GM23338 (cell line): ENCODE results near the gene LRMDA. TPM values are rescaled to one million over a fixed set of nuclear protein-coding genes. Genes with fewer than 3 reads are reported as not detected.

ENCODE experiments used
- ATAC-seq: fragments of 200-7000 bp; cut with Tn5 transposase; 3 replicates; pipeline ENCODE4 v1.9.1; 2020
- DNase-seq: peaks from one replicate; pipeline ENCODE4 v3.0.0-alpha.2; 2015; ENCODE audit warnings: low spot score
- H2AFZ ChIP-seq: fragments of 200-600 bp; sonication (generic); 2 replicates; pipeline ENCODE4 v1.8.0; 2016; ENCODE audit warnings: antibody characterized with exemption, mild to moderate bottlenecking, moderate library complexity
- H3F3A ChIP-seq: fragments of 200-600 bp; sonication (generic); replicated peaks from 2 replicates; pipeline ENCODE4 v1.8.0; 2017; ENCODE audit warnings: antibody characterized with exemption, mixed run types, low read depth
- H3K27ac ChIP-seq: fragments of 200-600 bp; sonication (generic); 2 replicates; pipeline ENCODE4 v1.6.1; 2016; ENCODE audit warnings: low read depth
- H3K27me3 ChIP-seq: fragments of 200-600 bp; sonication (generic); 2 replicates; pipeline ENCODE4 v1.8.0; 2016; ENCODE audit warnings: mild to moderate bottlenecking, mixed run types, moderate library complexity; ENCODE audit not compliant: insufficient read depth
- H3K36me3 ChIP-seq: fragments of 200-600 bp; sonication (generic); 2 replicates; pipeline ENCODE4 v1.8.0; 2016; ENCODE audit warnings: mild to moderate bottlenecking; ENCODE audit not compliant: insufficient read depth
- H3K4me1 ChIP-seq: fragments of 200-600 bp; sonication (generic); 2 replicates; pipeline ENCODE4 v1.8.0; 2016; ENCODE audit warnings: mild to moderate bottlenecking, moderate library complexity; ENCODE audit not compliant: insufficient read depth
- H3K4me2 ChIP-seq: fragments of 200-600 bp; sonication (generic); 2 replicates; pipeline ENCODE4 v1.7.1; 2017; ENCODE audit warnings: mixed run types
- H3K4me3 ChIP-seq: fragments of 200-600 bp; sonication (generic); 2 replicates; pipeline ENCODE4 v1.6.1; 2016; ENCODE audit warnings: mixed run types
- H3K79me2 ChIP-seq: fragments of 200-600 bp; sonication (generic); replicated peaks from 2 replicates; pipeline ENCODE4 v1.8.0; 2017; ENCODE audit warnings: mild to moderate bottlenecking; ENCODE audit not compliant: insufficient read depth
- H3K9me2 ChIP-seq: fragments of 200-600 bp; sonication (generic); 2 replicates; pipeline ENCODE4 v1.8.0; 2017; ENCODE audit not compliant: insufficient read depth
- H4K20me1 ChIP-seq: fragments of 200-600 bp; sonication (generic); replicated peaks from 2 replicates; pipeline ENCODE4 v1.8.0; 2017; ENCODE audit warnings: mild to moderate bottlenecking; ENCODE audit not compliant: insufficient read depth
- H3K27ac Mint-ChIP-seq: 2 replicates; pipeline ENCODE4 v1.8.0; 2020; ENCODE audit warnings: inconsistent platforms, mild to moderate bottlenecking, moderate library complexity, mixed read lengths
- H3K27me3 Mint-ChIP-seq: 3 replicates; pipeline ENCODE4 v1.8.0; 2022; ENCODE audit warnings: low read depth, mild to moderate bottlenecking, moderate library complexity, mixed read lengths, inconsistent platforms; ENCODE audit not compliant: insufficient read depth, poor library complexity
- H3K36me3 Mint-ChIP-seq: 3 replicates; pipeline ENCODE4 v1.8.0; 2021; ENCODE audit warnings: low read depth, mild to moderate bottlenecking, inconsistent platforms, moderate library complexity, mixed read lengths
- H3K4me1 Mint-ChIP-seq: 3 replicates; pipeline ENCODE4 v1.8.0; 2020; ENCODE audit warnings: mild to moderate bottlenecking, inconsistent platforms, mixed read lengths
- H3K4me3 Mint-ChIP-seq: 3 replicates; pipeline ENCODE4 v1.8.0; 2021; ENCODE audit warnings: moderate library complexity, mild to moderate bottlenecking, inconsistent platforms, mixed read lengths
- H3K9me3 Mint-ChIP-seq: 3 replicates; pipeline ENCODE4 v1.8.0; 2020; ENCODE audit warnings: moderate library complexity, mild to moderate bottlenecking, inconsistent platforms, mixed read lengths
- CREB1 ChIP-seq: fragments of 250-450 bp; sonication (Bioruptor Pico); IDR thresholded peaks from 2 replicates; pipeline ENCODE4 v1.5.0; 2020; ENCODE audit warnings: low read depth, mild to moderate bottlenecking, moderate library complexity
- CTCF ChIP-seq, 2 experiments: fragments of 200-600 bp in 1 of 2; sonication (generic) in 1 of 2; conservative IDR thresholded peaks; 2 replicates each; pipeline versions ENCODE4 v1.5.1 to v1.6.1; 2016 to 2017; ENCODE audit warnings: antibody characterized with exemption in 2 of 2, low read depth in 2 of 2, mild to moderate bottlenecking in 2 of 2, moderate library complexity in 1 of 2
- EZH2 ChIP-seq: fragments of 200-600 bp; sonication (generic); IDR thresholded peaks from one replicate; pipeline ENCODE4 v1.8.0; 2017; ENCODE audit warnings: antibody characterized with exemption, mild to moderate bottlenecking, low read depth; ENCODE audit not compliant: unreplicated experiment
- EZH2phosphoT487 ChIP-seq: fragments of 200-600 bp; sonication (generic); IDR thresholded peaks from one replicate; pipeline ENCODE4 v1.8.1; 2018; ENCODE audit warnings: antibody characterized with exemption; ENCODE audit not compliant: unreplicated experiment
- JUNB ChIP-seq: IDR thresholded peaks from one replicate; pipeline ENCODE4 v1.6.1; 2016; ENCODE audit warnings: antibody characterized with exemption; ENCODE audit not compliant: unreplicated experiment
- POLR2AphosphoS5 ChIP-seq: IDR thresholded peaks from 2 replicates; pipeline ENCODE4 v1.6.1; 2016; ENCODE audit warnings: antibody characterized with exemption, low read depth
- STAT1 ChIP-seq: IDR thresholded peaks from one replicate; pipeline ENCODE4 v1.6.1; 2016; ENCODE audit warnings: antibody characterized with exemption; ENCODE audit not compliant: unreplicated experiment
- ZNF462 ChIP-seq: fragments of 250-450 bp; sonication (Bioruptor Pico); IDR thresholded peaks from 2 replicates; pipeline ENCODE4 v1.5.0; 2020; ENCODE audit warnings: mild to moderate bottlenecking, moderate library complexity
- polyA plus RNA-seq: library from polyadenylated mRNA; unstranded; fragments of >200 nt; fragmentation: Nextera tagmentation; extraction: Ambion mirVana; gene quantifications from 2 replicates; pipeline ENCODE4 v1.2.1, GENCODE V29; 2016
- total RNA-seq: library from RNA; depleted of rRNA; stranded (reverse); fragments of >200 nt; shearing (Covaris generic); gene quantifications from 2 replicates; pipeline ENCODE4 v1.2.3, GENCODE V29; 2014

LRMDA gene
- total and polyA plus RNA-seq, 2 experiments from 2014 or later = 0.90 to 1.8 TPM

- TF ChIP-seq ZNF462 = no peak
These were observed 680.0 kb downstream of the LRMDA start (continued) for GRCh38 chr10:76111404-76111803.

- Histone ChIP-seq H3K4me2 (peak overlapping the region; percentile 62), H3K4me1 (peaks cover 14% of the 10 kb centered on the region), H2AFZ (peak overlapping the region; percentile 97), H3K79me2 (no peaks in the 10 kb centered on the region), H3K4me3 (peak overlapping the region; percentile 43), H3K9me2 (peaks cover 7% of the 10 kb centered on the region), H3F3A (no peaks in the 10 kb centered on the region), H3K27me3 (peaks cover 18% of the 10 kb centered on the region; the same call in 1 of the 2 replicates), H3K36me3 (no peaks in the 10 kb centered on the region), H3K27ac (no peak overlapping the region), H4K20me1 (no peaks in the 10 kb centered on the region)
- ATAC-seq = peak; percentile 95
- Mint-ChIP-seq H3K4me1 (peaks cover 16% of the 10 kb centered on the region), H3K27ac (no peak overlapping the region), H3K9me3 (no peaks in the 10 kb centered on the region), H3K4me3 (no peak overlapping the region), H3K36me3 (no peaks in the 10 kb centered on the region), H3K27me3 (peaks cover 16% of the 10 kb centered on the region)
- peak; percentile 56 for DNase-seq
- TF ChIP-seq STAT1 (no peak), POLR2AphosphoS5 (no peak), EZH2 (no peak), CTCF (conservative IDR thresholded peaks at IDR 0.05; ENCODE audit: low read depth in 2 of 2) (no peak), JUNB (no peak), CREB1 (CRISPR knock-in tag) (no peak), EZH2phosphoT487 (no peak)
These were observed 680.8 kb downstream of the LRMDA start for GRCh38 chr10:76111986-76112825.
